A673 (cell line): ENCODE results near the gene TNFSF8.

Experiments used
- EZH2 ChIP-seq: fragments of 200-600 bp; sonication (generic); IDR thresholded peaks from 2 replicates; pipeline ENCODE4 v1.6.1; 2017; ENCODE audit warnings: borderline replicate concordance, low read depth, mild to moderate bottlenecking, mixed read lengths, antibody characterized with exemption, low read length; ENCODE audit not compliant: poor library complexity, severe bottlenecking
- TF ChIP-seq, protein P1 (sequence below): fragments of 300-800, 200-600 bp; sonication (generic); conservative IDR thresholded peaks from 2 replicates; pipeline ENCODE4 v1.5.1; 2017; ENCODE audit warnings: low read depth, mild to moderate bottlenecking, antibody characterized with exemption, low read length, moderate library complexity, mixed read lengths

DNA sequence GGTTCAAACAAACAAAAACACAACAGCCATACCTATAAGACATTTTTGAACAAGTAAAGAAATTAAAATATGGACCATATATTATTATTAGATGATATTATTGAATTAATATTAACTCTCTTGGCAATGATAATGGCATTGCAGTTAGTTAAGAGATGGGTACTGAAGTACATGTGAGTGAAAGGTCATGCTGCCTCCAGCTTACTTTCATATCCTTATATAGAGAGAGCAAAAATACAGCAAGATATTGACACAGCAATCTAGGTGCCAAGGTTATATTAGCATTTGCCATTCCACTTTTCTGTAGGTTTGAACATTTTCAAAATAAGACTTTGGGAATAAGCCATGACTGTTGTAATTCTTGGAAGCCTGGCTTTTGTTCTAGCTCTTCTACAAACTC, 6.1 kb downstream of the TNFSF8 start:
- TF ChIP-seq, protein P1, sequence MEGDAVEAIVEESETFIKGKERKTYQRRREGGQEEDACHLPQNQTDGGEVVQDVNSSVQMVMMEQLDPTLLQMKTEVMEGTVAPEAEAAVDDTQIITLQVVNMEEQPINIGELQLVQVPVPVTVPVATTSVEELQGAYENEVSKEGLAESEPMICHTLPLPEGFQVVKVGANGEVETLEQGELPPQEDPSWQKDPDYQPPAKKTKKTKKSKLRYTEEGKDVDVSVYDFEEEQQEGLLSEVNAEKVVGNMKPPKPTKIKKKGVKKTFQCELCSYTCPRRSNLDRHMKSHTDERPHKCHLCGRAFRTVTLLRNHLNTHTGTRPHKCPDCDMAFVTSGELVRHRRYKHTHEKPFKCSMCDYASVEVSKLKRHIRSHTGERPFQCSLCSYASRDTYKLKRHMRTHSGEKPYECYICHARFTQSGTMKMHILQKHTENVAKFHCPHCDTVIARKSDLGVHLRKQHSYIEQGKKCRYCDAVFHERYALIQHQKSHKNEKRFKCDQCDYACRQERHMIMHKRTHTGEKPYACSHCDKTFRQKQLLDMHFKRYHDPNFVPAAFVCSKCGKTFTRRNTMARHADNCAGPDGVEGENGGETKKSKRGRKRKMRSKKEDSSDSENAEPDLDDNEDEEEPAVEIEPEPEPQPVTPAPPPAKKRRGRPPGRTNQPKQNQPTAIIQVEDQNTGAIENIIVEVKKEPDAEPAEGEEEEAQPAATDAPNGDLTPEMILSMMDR: no peak
- TF ChIP-seq EZH2: no peak
